Activated naive CD4-positive, alpha-beta T cell treated with anti-CD3 and anti-CD28 coated beads for 36 hours (primary cell): ENCODE data around the gene WDR70. TPM values are rescaled to one million over a fixed set of nuclear protein-coding genes. Genes with fewer than 3 reads are reported as not detected.
A peak's percentile ranks its signal among the peaks of the same experiment; 100 is the strongest.

ENCODE experiments used
- CTCF ChIA-PET: fragments of 350-600 bp; sonication (Branson Sonifier 250); formaldehyde crosslinking; loops from one replicate; lab custom pipeline; 2021; ENCODE audit warnings: antibody characterized with exemption; lab: Charles Lee
- DNase-seq: peaks from one replicate; pipeline ENCODE4 v3.0.0-alpha.2; 2020
- H3K27ac Mint-ChIP-seq: one replicate; pipeline ENCODE4 v1.8.0; 2021; ENCODE audit warnings: mild to moderate bottlenecking, mixed read lengths
- H3K27me3 Mint-ChIP-seq: one replicate; pipeline ENCODE4 v1.8.0; 2021; ENCODE audit warnings: low read depth, mixed read lengths
- H3K36me3 Mint-ChIP-seq: one replicate; pipeline ENCODE4 v1.8.0; 2021; ENCODE audit warnings: low read depth, mixed read lengths
- H3K4me1 Mint-ChIP-seq: one replicate; pipeline ENCODE4 v1.8.0; 2021; ENCODE audit warnings: low read depth, mixed read lengths
- H3K4me3 Mint-ChIP-seq: one replicate; pipeline ENCODE4 v1.8.0; 2021; ENCODE audit warnings: mild to moderate bottlenecking, moderate library complexity, mixed read lengths
- H3K9me3 Mint-ChIP-seq: one replicate; pipeline ENCODE4 v1.8.0; 2021; ENCODE audit warnings: mixed read lengths
- intact Hi-C: fragments of 100-400 bp; cut with micrococcal nuclease; formaldehyde crosslinking; loops from one replicate; pipeline ENCODE4 v1.15.1; 2023
- total RNA-seq, 2 experiments: library from RNA; stranded (reverse); gene quantifications; one replicate each; pipeline ENCODE4 v1.2.3, GENCODE V29; 2021

The WDR70 gene
- total RNA-seq, 2 experiments from 2014 or later: 37.4 to 39.0 TPM

DNA sequence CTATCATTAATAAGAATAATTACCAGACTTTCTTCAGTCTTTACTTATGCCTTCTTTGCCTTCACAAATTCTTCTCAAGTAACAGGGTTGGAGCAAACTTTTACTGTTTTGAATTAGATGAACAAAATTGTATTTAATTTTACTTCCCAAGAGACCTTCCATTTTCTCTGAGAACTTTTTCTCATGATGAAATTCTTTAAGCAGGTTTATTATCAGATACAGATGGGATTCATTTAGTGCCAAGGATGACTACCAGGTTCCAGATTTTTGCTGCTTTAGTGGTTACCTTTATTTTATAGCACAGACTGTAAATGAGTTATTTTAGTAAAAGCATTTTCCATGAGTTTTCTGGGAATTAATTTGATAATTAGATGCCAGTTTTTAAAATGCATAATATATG is 335.6 kb downstream of the WDR70 start:
- Mint-ChIP-seq H3K4me1 (no peaks in the 10 kb centered on the region), H3K27me3 (no peaks in the 10 kb centered on the region), H3K27ac (no peak overlapping the region), H3K9me3 (no peaks in the 10 kb centered on the region), H3K36me3 (peaks cover 5% of the 10 kb centered on the region), H3K4me3 (no peak overlapping the region)
- no peak for DNase-seq
- CTCF ChIA-PET: no interaction called here
- intact Hi-C loops: no loop called here

DNA sequence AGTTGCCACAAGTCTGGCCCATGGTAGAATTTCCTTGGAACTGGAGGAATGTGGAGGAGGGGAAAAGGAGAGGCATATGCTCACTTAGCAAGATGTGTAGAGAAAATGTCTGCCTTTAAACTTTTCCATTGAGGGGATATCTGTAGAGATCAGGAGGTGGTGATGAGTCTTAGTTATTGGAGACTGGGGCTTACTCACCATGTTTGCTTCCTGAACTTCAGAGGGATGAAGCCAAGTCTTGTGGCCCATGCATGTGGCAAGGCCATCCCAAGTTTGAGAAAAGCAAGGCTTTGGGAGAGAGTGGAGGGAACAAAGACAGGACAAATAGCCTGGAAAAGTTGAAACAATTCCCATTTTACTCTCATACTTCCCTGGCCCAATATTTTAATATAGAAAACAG is 336.2 kb downstream of the WDR70 start:
- peaks cover 10% of the 10 kb centered on the region for H3K36me3 Mint-ChIP-seq

DNA sequence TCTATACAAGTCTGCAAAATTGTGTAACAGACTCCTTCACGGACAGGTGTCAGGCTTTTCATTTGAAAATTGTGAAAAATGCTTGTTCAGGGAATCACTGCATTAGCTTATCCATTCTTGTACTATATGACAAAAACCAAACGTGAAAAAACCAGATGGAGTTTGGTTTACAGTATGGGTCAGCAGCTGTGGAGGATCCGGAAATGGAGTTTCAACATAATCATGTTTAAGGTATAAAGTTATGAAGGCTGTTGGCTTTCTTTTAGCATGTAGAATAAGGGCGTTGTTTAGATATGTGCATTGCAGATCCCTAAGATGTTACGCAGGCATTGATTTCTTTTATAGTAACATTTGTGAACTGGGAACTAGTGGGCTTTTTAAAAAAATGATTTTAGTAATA is 336.9 kb downstream of the WDR70 start:
- Mint-ChIP-seq H3K27me3 (no peaks in the 10 kb centered on the region), H3K9me3 (no peaks in the 10 kb centered on the region), H3K27ac (no peak overlapping the region), H3K4me3 (no peak overlapping the region), H3K4me1 (peaks cover 4% of the 10 kb centered on the region), H3K36me3 (peaks cover 14% of the 10 kb centered on the region)
- no peak for DNase-seq
- intact Hi-C loops: no loop called here
- CTCF ChIA-PET: interaction anchor here (0.7 kb wide), 1 partner anchor 51 kb away, joined by 3 read pairs; no protein-coding TSS in a partner anchor

More for the DNA sequence above, 336.2 kb downstream of the WDR70 start:
- Mint-ChIP-seq H3K27me3 (no peaks in the 10 kb centered on the region), H3K4me3 (no peak overlapping the region), H3K4me1 (no peaks in the 10 kb centered on the region), H3K9me3 (no peaks in the 10 kb centered on the region), H3K27ac (no peak overlapping the region)
- CTCF ChIA-PET: no interaction called here
- no peak for DNase-seq
- intact Hi-C loops: no loop called here

DNA sequence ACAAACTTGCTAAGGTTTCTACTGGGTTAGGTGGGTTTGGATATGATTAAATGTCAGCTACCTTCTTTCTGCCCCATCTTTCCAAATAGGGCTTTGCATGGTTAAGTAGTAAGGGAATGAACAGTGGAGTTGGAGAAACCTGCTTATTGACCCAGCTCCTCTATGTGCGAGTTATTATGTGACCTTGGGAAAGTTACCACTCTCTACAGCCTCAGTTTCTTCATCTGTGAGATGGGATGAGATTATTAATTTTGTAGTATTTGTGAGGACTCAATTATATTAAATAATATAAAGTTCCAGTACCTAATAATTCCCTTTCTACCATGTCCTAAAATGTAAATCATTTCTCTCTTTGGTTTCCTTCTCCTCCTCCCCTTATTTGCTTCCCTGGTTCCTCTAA is 337.3 kb downstream of the WDR70 start:
- H3K9me3 Mint-ChIP-seq: no peaks in the 10 kb centered on the region
- peaks cover 8% of the 10 kb centered on the region for H3K4me1 Mint-ChIP-seq
- CTCF ChIA-PET: interaction anchor here (0.6 to 0.7 kb wide), 2 partner anchors 50 to 375 kb away, joined by 3 to 4 read pairs; no protein-coding TSS in a partner anchor
- no peaks in the 10 kb centered on the region for H3K27me3 Mint-ChIP-seq
- H3K4me3 Mint-ChIP-seq: no peak overlapping the region
- peaks cover 17% of the 10 kb centered on the region for H3K36me3 Mint-ChIP-seq
- no peak for DNase-seq
- intact Hi-C loops: no loop called here
- H3K27ac Mint-ChIP-seq: no peak overlapping the region

DNA sequence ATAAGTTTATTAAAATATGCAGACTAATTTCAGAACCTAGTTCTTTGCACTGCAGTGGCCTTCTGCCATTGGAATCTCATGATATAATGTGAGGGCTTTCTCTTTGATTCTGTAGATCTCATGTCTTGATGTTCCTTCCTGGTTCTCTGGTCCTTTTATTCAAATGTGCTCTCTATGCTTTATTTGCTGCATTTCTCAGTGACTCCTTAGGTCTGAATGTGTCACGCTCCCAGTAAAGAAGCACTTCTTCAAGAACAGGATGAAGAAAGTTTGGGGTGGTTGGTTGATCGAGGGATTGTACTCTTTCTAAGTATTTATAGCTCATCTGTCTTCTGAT is 338.1 kb downstream of the WDR70 start:
- CTCF ChIA-PET: no interaction called here
- intact Hi-C loops: no loop called here
- peaks cover 12% of the 10 kb centered on the region for H3K4me1 Mint-ChIP-seq

DNA sequence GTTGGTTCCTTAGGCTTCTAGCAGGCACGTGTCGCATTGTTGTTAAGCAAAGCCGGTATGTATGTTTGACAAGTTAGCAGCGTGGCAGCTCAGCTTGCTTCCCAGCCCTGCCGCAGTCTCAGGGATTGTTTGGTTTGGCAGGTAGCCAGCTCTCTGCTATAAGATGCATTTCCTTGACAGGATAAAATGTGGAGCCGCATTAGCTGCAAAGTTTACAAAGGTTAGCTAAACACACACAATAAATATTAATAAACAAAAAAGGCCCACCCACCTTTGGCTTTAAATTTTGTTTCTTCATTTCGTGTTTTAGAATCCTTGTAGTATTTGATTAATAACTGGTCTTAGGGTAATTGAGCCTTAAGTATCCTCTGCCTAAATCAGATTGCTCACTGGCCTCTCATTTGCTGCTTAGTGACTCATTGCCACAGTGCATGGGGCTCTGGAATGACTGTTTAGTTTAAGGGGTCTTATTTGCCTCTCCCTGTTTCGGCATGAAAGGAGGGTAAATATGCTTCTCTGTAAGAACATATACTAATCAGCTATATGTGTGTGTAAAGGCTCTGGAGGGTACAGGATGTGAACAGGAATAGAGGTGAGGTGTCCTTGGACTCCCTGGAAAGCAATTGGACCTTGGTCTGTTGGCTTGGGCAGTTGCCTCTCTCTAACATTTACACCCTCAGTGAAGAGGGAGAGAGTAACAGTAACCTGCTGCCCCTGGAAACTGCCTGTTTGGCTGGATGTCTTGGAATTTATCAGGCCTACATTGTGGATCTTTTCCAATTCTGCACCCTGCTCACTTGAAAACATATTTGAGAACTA is 338.7 kb downstream of the WDR70 start:
- Mint-ChIP-seq H3K4me1 (peaks cover 16% of the 10 kb centered on the region), H3K4me3 (no peak overlapping the region), H3K36me3 (peaks cover 20% of the 10 kb centered on the region), H3K9me3 (no peaks in the 10 kb centered on the region), H3K27me3 (no peaks in the 10 kb centered on the region), H3K27ac (no peak overlapping the region)
- CTCF ChIA-PET: no interaction called here
- DNase-seq: no peak
- intact Hi-C loops: no loop called here

More for the DNA sequence above, 338.1 kb downstream of the WDR70 start:
- H3K9me3 Mint-ChIP-seq: no peaks in the 10 kb centered on the region
- no peaks in the 10 kb centered on the region for H3K27me3 Mint-ChIP-seq
- H3K4me3 Mint-ChIP-seq: no peak overlapping the region
- DNase-seq: no peak
- no peak overlapping the region for H3K27ac Mint-ChIP-seq
- peaks cover 17% of the 10 kb centered on the region for H3K36me3 Mint-ChIP-seq

DNA sequence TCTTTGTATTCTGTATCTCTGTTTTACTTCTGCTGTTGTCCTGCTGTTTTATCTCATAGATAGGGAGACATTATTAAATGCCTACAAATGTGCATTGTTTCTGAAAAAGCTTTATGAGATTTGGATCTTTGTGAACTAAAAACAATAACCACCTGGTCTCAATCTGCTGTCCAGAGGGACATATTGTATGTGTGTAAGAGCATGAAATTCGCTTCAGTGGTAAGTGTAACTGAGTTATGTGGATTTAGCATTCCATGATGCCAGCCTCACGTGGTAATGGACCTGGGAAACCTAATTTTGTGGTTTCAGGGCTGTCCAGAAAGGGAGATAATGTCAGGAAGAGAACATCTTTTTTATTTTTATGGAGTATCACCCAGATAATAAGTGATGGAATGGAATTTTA is 341.4 kb downstream of the WDR70 start:
- Mint-ChIP-seq H3K36me3 (peaks cover 25% of the 10 kb centered on the region), H3K27me3 (no peaks in the 10 kb centered on the region), H3K4me3 (no peak overlapping the region), H3K9me3 (no peaks in the 10 kb centered on the region), H3K27ac (no peak overlapping the region), H3K4me1 (peaks cover 26% of the 10 kb centered on the region)
- CTCF ChIA-PET: interaction anchor here (0.7 kb wide), 2 partner anchors 19 to 370 kb away, joined by 3 to 4 read pairs; no protein-coding TSS in a partner anchor
- intact Hi-C loops: loop anchor here (5.0 to 10.0 kb wide), 2 partner anchors 846 to 1478 kb away; partner anchors contain the start of genes NADK2 and NIPBL
- no peak for DNase-seq

DNA sequence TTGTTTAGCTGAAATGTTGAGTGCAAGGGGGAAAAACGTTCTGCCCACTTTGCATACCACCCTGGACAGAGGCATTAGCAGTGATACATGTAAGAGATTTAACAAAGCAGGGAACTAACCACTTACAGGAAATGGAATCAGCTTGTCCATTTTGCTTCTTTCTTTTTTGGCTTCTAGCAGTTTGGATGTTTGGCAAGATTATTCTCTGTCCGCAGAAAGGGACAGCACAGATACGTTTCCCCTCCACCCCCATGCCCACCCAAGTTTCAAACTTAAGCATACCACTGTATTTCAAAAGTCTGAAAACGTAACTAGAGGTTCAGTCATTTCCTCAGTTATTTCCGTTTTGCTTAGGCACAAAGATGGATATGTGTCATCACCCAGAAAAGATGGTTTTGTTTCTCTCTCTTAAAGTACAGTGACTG is 342.3 kb downstream of the WDR70 start:
- Mint-ChIP-seq H3K27me3 (no peaks in the 10 kb centered on the region), H3K4me3 (no peak overlapping the region), H3K4me1 (peaks cover 26% of the 10 kb centered on the region), H3K36me3 (peaks cover 29% of the 10 kb centered on the region), H3K27ac (peak overlapping the region; percentile 16), H3K9me3 (no peaks in the 10 kb centered on the region)
- CTCF ChIA-PET: no interaction called here
- intact Hi-C loops: loop anchor here (1.0 to 10.0 kb wide), 4 partner anchors 350 to 1479 kb away; partner anchors contain the start of genes NADK2, NIPBL and NUP155
- peak; percentile 38 for DNase-seq

DNA sequence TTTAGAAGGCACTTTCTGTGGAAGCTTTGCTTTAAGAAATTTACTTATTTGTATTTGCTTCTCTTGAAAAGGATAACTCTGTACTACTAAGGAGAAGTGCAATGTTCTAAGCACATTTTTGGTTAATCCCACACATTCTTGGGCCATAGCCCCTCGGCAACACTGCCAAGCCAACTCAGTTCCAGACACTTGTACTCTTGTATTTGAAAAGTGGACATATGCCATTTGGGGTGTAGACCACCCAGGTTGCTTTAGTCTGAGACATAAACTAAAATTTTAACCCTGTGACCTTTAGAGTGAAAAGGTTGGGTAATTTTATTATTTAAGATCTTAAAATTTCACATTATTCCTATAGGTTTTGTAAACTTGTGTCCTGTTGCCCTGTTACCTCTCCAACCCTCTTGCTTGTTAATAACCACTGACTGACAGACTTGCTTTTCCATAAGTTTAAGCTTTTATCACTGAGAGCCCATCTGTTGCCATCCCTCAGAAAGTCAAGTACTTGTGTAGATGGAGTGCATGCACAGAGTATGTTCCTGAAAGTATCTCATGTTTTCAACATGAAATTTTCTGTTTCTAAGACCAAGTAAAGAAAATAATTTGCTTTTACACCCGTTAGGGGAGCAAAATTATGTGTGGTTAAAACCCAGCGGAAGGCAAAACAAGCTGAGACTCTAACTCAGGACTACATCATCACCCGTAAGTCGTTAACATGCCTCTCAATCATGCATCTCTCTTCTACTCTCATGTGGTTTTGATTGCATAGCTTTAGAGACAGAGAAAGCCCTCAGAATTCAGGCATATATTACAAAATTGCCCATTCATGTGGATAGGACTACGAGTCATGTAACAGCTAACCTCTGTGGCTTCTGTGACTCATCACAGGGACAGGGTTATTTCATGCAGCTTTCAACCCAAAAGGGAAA is 343.4 kb downstream of the WDR70 start:
- intact Hi-C loops: loop anchor here (1.0 to 10.0 kb wide), 4 partner anchors 16 to 1480 kb away; partner anchors contain the start of genes NADK2 and NIPBL
- CTCF ChIA-PET: interaction anchor here (1.3 to 2.3 kb wide), 3 partner anchors 15 to 470 kb away, joined by 3 to 10 read pairs (median 4); no protein-coding TSS in a partner anchor
- Mint-ChIP-seq H3K27ac (peak overlapping the region; percentile 50), H3K9me3 (no peaks in the 10 kb centered on the region), H3K4me1 (peaks cover 26% of the 10 kb centered on the region), H3K27me3 (no peaks in the 10 kb centered on the region), H3K4me3 (no peak overlapping the region), H3K36me3 (peaks cover 37% of the 10 kb centered on the region)
- peak; percentile 68 for DNase-seq

DNA sequence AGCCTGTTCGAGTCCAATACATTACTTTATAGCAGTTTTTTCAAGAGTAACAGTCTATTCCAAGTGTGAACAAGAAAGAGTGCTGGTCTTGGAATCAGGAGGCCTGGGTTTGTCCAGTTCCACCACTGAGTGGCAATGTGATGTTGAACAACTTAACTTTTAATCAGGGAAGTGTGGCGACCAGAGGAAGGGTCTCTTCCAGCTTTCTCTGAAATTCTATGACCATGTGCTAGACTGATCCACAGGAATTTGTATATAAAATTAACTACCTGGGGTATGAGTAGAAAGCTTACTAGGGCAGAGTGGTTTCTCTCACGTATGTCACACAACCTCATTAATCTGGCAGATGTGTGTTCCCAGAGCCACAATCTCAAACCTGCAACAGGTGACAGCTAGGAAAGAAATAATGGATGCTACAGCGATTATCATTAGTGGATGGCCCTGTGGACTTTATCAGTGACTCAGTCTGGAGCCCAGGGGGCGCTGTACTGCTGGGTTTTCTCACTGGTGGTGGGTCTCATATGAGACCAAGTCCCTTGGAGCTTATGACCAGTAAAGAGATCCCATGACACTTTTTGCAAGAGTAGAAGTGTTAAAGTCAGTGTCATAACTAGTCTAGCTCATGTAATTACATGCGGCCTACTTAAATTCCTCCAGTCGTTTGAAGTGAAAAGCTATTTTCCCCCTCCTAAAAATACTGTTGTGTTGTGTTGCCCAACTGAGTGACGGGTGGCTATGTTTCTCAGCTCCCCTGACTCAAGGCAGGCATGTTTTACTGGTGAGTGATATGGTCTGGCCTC is 344.2 kb downstream of the WDR70 start:
- no peak overlapping the region for H3K4me3 Mint-ChIP-seq

DNA sequence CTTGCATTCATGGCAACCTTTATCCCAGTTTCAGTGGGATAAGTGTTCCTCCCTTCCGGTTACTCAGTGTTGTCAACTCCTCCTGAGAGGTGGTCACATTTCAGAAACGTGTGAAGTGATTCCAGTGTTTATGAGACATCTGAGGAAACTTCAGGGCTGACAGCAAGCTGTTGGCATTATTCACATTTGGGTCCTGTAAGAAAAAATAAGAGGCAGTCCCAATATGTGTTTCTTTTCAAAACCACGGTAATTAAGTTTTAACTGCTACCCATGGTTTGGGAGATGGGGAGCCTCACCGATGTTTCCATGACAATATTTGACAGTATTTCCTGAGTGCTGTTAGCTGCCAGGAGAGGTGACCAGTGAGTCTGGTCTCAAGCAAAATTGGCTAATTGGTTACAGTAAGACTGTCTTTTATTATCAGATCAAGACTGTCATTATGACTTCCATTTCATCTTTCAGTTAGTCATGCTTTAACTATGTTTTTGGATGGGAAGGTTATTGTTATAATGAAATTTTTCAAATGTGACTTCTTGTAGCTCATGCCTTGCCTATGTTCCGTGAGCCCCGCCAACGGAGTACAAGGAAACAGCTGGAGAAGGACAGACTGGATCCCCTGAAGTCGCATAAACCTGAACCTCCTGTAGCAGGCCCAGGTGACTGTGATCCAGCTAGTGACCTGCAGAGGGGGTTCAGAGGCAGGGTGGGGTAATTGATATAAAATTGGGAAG is 345.4 kb downstream of the WDR70 start:
- Mint-ChIP-seq H3K4me1 (peaks cover 26% of the 10 kb centered on the region), H3K27ac (no peak overlapping the region), H3K27me3 (no peaks in the 10 kb centered on the region), H3K4me3 (no peak overlapping the region), H3K36me3 (peaks cover 47% of the 10 kb centered on the region), H3K9me3 (no peaks in the 10 kb centered on the region)
- DNase-seq: no peak
- CTCF ChIA-PET: interaction anchor here (1.4 to 2.3 kb wide), 2 partner anchors 13 to 311 kb away, joined by 4 to 10 read pairs; no protein-coding TSS in a partner anchor
- intact Hi-C loops: loop anchor here (1.0 to 10.0 kb wide), 3 partner anchors 113 to 1482 kb away; partner anchors contain the start of genes NADK2 and NIPBL

More for the DNA sequence above, 344.2 kb downstream of the WDR70 start:
- intact Hi-C loops: loop anchor here (1.0 to 10.0 kb wide), 4 partner anchors 15 to 1481 kb away; partner anchors contain the start of genes NADK2 and NIPBL
- CTCF ChIA-PET: interaction anchor here (1.3 to 2.3 kb wide), 3 partner anchors 15 to 469 kb away, joined by 3 to 10 read pairs (median 4); no protein-coding TSS in a partner anchor
- Mint-ChIP-seq H3K4me1 (peaks cover 26% of the 10 kb centered on the region), H3K36me3 (peaks cover 40% of the 10 kb centered on the region), H3K27ac (no peak overlapping the region), H3K9me3 (no peaks in the 10 kb centered on the region), H3K27me3 (no peaks in the 10 kb centered on the region)
- DNase-seq: peak; percentile 18
